ENCODE results near the gene HIVEP1.

DNA sequence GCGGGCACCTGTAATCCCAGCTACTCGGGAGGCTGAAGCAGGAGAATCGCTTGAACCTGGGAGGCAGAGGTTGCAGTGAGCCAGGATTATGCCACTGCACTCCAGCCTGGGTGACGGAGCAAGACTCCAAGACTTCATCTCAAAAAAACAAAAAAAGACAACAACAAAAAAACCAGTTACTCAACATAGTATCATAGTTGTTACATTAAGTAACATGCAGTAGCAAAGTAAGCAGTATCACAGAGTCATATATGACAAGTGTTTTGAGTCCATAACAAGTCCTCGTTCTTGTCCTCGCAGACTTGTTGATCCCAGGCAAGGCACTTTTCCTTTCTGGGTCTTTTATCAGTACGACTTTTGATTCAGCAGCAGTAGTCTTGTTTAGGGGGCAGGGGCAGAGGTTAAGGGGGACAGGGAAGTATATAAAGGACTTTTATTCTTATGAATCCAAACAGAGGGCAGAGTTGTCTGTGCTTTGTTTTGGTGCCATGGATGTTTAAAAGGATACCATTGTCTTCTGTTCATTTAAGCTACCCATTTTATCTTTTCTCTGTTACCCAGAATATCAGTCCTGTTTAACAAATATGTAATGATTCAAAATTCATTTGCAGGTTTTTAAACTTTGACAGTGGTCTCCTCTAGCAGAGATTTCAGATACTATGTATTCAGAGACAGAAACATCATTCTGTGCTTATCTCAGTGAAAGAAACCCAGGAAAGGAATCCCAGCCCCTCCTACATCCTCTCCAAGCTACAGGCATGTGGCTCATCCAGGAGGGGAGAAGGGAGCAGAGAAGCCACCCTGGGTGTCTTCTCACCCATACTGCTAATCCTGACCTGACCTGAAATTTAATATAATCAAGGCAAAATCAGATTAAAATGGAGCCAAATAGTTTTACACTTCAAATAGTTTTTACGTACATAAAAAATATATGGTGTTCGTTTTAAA lies 140.2 kb downstream of the HIVEP1 start:
- TF ChIP-seq, protein P1, sequence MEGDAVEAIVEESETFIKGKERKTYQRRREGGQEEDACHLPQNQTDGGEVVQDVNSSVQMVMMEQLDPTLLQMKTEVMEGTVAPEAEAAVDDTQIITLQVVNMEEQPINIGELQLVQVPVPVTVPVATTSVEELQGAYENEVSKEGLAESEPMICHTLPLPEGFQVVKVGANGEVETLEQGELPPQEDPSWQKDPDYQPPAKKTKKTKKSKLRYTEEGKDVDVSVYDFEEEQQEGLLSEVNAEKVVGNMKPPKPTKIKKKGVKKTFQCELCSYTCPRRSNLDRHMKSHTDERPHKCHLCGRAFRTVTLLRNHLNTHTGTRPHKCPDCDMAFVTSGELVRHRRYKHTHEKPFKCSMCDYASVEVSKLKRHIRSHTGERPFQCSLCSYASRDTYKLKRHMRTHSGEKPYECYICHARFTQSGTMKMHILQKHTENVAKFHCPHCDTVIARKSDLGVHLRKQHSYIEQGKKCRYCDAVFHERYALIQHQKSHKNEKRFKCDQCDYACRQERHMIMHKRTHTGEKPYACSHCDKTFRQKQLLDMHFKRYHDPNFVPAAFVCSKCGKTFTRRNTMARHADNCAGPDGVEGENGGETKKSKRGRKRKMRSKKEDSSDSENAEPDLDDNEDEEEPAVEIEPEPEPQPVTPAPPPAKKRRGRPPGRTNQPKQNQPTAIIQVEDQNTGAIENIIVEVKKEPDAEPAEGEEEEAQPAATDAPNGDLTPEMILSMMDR (conservative IDR thresholded peaks at IDR 0.05) = no peak
- no peak for TF ChIP-seq ZFX (IDR thresholded peaks at IDR 0.05)
